HL-60/S4 treated with phorbol 12-myristate 13-acetate at 8.2 ng/mL for 4 days and 3 days (cell line): ENCODE measurements around the gene MIEN1.
"Not testable (repeated sequence)": the region's sequence is repeated elsewhere in the genome, so short reads cannot be mapped to it uniquely, and the experiment has no call there.

ENCODE experiments used
- in situ Hi-C: fragments of 300-500 bp; cut with MboI; formaldehyde crosslinking; loops from 2 replicates; pipeline ENCODE4 v1.15.0; 2022; ENCODE audit warnings: low sequenced_read_pairs

MIEN1 gene

GRCh38 chr17:39742126-39742855 is 12.0 kb upstream of the MIEN1 start:
- in situ Hi-C loops: no loop called here

- in situ Hi-C loops: no loop called here
Observed at GRCh38 chr17:39740357-39741111, 10.2 kb upstream of the MIEN1 start.

- in situ Hi-C loops: no loop called here
Observed at GRCh38 chr17:39739885-39740356, 9.6 kb upstream of the MIEN1 start.

- in situ Hi-C loops: no loop called here
Observed at GRCh38 chr17:39738983-39739884, 8.9 kb upstream of the MIEN1 start.

GRCh38 chr17:39738568-39738901 is 8.2 kb upstream of the MIEN1 start:
- in situ Hi-C loops: no loop called here

- in situ Hi-C loops: no loop called here
Observed at GRCh38 chr17:39737760-39738567, 7.6 kb upstream of the MIEN1 start, which contains the start of gene GRB7. Gene GRB7 (plus strand): TSS chr17:39737938. CDS start chr17:39742302, 4,364 bp downstream.

- in situ Hi-C loops: no loop called here
Observed at GRCh38 chr17:39737206-39737759, 7.0 kb upstream of the MIEN1 start.

GRCh38 chr17:39736319-39737165 is 6.2 kb upstream of the MIEN1 start:
- in situ Hi-C loops: no loop called here

GRCh38 chr17:39735882-39736281 is 5.5 kb upstream of the MIEN1 start:
- in situ Hi-C loops: no loop called here

- in situ Hi-C loops: no loop called here
Observed at GRCh38 chr17:39732586-39732985, 2.3 kb upstream of the MIEN1 start.

- in situ Hi-C loops: no loop called here
Observed at GRCh38 chr17:39729280-39729851, 966 bp downstream of the MIEN1 start.

- in situ Hi-C loops: no loop called here
Observed at GRCh38 chr17:39727556-39727955, 2.8 kb downstream of the MIEN1 start.

GRCh38 chr17:39726617-39727016 is 3.7 kb downstream of the MIEN1 start:
- in situ Hi-C loops: no loop called here

- in situ Hi-C loops: not testable (repeated sequence)
Observed at GRCh38 chr17:39725923-39726322, 4.4 kb downstream of the MIEN1 start.

- in situ Hi-C loops: no loop called here
Observed at GRCh38 chr17:39724731-39725130, 5.6 kb downstream of the MIEN1 start.

- in situ Hi-C loops: no loop called here
Observed at GRCh38 chr17:39722965-39723848, 7.1 kb downstream of the MIEN1 start.

GRCh38 chr17:39722104-39722503 is 8.2 kb downstream of the MIEN1 start:
- in situ Hi-C loops: no loop called here
